Hippocampal formation (tissue), 2 donors: ENCODE measurements around the gene FUCA1.
"Not testable (repeated sequence)": the region's sequence is repeated elsewhere in the genome, so short reads cannot be mapped to it uniquely, and the experiment has no call there.

Experiments
- DNase-seq, 2 donors: peaks; one replicate each; lab custom pipeline; 2025; lab: John Stamatoyannopoulos, UW

Gene FUCA1

DNA sequence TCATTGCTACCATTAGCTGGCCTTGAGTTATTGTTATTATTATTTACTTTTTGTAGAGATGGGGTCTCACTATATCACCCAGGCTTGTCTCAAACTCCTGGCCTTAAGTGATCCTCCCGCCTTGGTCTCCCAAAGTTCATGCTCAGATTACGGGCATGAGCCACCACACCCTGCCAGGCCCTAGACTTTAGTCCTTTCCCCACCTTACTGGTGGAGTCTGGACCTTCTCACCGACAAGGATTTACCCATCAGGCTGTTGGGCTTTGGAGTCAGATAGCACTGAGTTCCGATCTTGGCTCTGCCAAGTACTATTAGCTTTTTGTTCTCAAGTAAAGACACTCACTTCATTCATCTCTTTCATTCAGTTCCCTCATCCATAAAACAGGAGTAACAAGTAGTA, 27.9 kb upstream of the FUCA1 start:
- no peak for DNase-seq

- no peak for DNase-seq
These were observed 27.0 kb upstream of the FUCA1 start for GRCh38 chr1:23895082-23895481.

- no peak for DNase-seq
These were observed 21.0 kb upstream of the FUCA1 start for GRCh38 chr1:23889074-23889473.

DNA sequence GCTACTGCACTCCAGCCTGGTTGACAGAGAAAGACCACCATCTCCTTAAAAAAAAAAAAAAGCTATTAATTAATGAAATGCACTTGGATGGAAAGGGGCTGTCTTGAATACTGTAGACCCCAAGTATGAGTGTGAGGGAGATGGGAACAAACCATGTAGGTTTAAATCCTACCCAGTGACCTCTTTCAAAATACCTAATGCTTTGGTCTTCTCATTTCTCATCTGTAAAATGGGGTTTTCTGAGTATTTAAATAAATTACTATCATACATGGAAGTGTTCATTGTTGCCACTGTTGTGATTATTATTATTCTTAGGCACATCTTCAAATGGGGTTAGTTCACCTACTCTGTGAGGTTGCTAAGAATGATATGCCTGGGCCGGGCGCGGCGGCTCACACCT, 17.1 kb upstream of the FUCA1 start:
- no peak for DNase-seq

GRCh38 chr1:23882746-23883145, 14.7 kb upstream of the FUCA1 start:
- DNase-seq, result no peak

DNA sequence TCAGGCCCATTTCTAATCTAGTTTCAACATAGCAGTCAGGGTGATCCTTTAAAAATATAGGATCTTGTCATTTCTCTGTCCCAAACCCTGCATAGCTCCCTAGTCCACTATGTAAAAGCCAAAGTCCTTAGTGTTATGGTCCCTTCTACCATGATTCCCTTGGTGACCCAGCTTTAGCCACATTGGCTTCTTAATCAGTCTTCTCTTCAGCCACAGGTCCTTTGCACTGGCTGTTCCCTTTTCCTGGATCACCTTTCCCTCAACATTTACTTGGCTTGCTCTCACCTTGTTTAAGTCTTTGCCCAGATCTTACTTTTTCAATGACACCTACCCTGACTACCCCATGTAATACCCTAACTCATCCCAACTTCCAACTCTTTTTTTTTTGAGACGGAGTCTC, 11.7 kb upstream of the FUCA1 start:
- DNase-seq, result no peak

- DNase-seq, result no peak
These were observed 10.6 kb upstream of the FUCA1 start for GRCh38 chr1:23878668-23879067.

DNA sequence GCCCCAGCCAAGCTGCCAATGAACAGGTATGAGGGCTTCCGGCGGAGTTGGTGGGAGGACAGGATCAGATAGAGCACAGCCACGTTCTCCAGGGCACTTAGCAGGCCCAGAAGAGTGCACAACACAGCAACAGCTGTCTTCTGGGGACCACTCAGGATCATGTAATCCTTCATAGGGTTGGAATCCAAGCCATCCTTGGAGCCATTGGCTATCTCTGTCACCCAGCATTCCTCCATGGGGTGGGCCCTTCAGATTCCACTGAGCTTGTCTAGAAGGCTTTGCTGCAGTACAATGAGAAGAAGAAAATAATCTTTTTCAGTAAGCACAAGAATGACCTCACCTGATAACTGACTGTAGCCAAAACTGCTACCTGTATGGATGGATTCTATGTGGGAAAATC, 7.3 kb upstream of the FUCA1 start:
- DNase-seq, result no peak

GRCh38 chr1:23872421-23872820, 4.3 kb upstream of the FUCA1 start:
- no peak for DNase-seq

GRCh38 chr1:23869051-23869450, 961 bp upstream of the FUCA1 start:
- no peak for DNase-seq

GRCh38 chr1:23868557-23869016, 497 bp upstream of the FUCA1 start:
- peak in 1 of 2 donors; percentile 13 for DNase-seq

GRCh38 chr1:23867542-23867894, 572 bp downstream of the FUCA1 start:
- DNase-seq, result no peak

- DNase-seq, result peak in 1 of 2 donors; percentile 1
These were observed 2.6 kb downstream of the FUCA1 start for GRCh38 chr1:23865543-23865930.

DNA sequence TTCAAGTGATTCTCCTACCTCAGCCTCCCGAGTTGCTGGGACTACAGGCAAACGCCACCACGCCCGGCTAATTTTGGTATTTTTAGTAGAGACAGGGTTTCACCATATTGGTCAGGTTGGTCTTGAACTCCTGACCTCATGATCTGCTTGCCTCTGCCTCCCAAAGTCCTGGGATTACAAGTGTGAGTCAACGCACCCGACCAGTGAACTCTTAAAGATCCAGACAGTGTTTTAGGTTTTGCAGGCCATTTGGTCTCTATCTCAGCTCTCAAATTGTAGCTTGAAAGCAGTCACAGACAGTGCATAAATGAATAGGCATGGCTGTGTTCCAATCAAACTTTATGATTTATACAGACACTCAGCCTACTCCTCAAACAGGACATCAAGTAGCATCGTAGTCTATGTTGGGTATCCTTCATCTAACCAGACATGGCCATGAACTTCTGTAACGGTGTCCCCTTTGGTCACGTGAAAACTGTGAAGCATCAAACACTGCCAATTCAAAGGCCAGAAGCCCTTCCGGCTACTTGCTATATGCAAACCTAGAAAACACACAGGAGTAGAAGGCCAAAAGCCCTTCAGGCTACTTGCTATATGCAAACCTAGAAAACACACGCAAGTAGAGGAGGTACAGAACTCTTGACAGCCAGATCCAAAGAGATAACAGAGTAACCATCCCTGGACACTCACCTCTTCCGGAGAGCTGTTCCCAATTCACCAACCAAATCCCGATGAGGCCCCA, 3.1 kb downstream of the FUCA1 start:
- DNase-seq, result no peak

GRCh38 chr1:23862640-23863039, 5.5 kb downstream of the FUCA1 start:
- DNase-seq, result no peak

- DNase-seq, result no peak
These were observed 13.5 kb downstream of the FUCA1 start for GRCh38 chr1:23854568-23854967.

DNA sequence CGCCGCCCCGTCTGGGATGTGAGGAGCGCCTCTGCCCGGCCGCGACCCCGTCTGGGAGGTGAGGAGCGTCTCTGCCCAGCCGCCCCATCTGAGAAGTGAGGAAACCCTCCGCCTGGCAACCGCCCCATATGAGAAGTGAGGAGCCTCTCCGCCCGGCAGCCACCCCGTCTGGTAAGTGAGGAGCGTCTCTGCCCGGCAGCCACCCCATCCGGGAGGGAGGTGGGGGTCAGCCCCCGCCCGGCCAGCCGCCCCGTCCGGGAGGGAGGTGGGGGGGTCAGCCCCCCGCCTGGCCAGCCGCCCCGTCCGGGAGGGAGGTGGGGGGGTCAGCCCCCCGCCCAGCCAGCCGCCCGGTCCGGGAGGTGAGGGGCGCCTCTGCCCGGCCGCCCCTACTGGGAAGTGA, 15.0 kb downstream of the FUCA1 start:
- DNase-seq, result not testable (repeated sequence)

GRCh38 chr1:23851406-23851805, 16.7 kb downstream of the FUCA1 start:
- DNase-seq, result not testable (repeated sequence)

DNA sequence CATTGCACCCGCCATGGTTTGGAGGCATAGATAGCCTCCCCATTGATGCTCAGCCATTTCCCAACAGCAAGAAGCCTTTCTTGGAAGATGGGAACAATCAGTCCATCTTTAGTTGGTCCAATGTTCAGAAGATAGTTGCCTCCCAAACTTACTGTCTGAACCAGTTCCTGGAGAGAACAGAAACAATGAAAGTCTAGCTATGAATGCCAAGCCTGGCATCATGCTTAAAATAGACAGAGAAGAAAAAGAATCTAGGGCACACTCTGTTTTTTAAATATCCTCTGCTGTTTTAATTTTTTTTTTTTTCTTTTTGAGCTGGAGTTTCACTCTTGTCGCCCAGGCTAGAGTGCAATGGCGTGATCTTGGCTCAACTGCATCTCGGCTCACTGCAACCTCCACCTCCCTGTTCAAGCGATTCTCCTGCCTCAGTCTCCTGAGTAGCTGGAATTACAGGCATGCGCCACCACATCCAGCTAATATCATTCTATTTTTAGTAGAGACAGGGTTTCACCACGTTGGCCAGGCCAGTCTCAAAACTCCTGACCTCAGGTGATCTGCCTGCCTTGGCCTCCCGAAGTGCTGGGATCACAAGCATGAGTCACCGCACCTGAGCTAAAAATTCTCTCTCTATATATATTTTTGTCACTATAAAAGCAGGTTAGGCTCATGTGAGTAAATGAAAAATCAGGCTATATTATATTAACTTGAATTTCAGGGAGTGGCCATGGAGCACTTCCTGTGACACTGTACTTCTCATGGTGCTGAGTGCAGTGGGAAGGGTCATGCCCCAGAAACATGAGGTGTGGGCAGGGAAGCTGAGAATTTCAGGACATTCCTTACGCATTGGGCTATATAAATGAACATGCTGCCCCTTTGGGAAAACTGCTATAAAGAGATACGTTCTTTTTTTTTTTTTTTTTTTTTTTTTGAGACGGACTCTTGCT, 19.1 kb downstream of the FUCA1 start:
- DNase-seq, result no peak

GRCh38 chr1:23847482-23848095, 20.5 kb downstream of the FUCA1 start:
- not testable (repeated sequence) for DNase-seq

DNA sequence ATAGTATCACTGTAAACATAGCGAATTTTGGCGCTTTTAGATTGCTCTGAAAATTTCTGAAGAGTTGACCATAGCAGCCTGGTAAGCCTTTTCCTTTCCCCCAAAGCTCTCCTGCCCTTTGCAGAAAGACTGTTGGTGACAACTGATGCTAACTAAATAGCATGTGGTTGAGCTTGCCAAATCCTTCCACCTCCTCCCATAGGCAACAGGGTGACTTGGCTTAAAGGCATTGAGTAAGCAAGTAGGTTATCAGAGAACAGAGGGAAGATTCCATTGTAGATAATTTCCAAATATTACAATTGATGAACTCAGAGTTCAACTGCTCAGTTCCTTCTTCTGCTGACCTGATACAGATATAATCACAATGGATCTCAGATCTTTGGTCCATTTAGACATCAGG, 22.9 kb downstream of the FUCA1 start:
- DNase-seq, result no peak

DNA sequence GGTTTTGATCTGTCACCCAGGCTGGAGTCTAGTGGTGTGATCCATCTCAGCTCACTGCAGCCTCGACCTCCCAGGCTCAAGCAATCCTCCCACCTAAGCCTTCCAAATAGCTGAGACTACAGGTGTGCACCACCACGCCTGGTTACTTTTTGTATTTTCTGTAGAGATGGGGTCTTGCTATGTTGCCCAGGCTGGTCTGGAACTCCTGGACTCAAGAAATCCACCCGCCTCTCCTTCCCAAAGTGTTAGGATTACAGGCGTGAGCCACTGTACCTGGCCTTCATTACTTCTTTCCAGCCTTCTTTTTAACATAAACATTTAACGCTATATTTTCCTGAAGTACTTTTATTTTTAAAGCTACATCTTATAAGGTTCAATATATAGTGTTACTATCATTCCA, 24.4 kb downstream of the FUCA1 start:
- no peak for DNase-seq

DNA sequence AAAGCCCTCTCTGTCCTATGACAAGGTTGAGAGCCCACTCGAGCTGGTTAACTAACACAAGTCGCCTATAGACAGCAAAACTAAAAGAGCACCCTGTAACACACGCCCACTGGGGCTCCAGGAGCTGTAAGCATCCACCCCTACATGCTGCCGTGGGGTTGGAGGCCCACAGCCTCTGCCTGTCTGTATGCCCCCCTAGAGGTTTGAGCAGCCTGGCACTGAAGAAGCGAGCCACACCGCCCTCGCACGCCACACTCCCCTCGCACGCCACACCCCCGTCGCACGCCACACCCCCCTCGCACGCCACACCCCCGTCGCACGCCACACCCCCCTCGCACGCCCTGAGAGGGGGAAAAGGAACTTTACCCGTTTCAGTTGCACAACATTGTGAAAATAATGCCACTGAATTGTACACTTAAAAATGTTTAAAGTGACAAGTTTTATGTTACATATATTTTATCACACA, 29.7 kb downstream of the FUCA1 start:
- peak in 1 of 2 donors; percentile 37 for DNase-seq
